SK-N-SH (cell line): ENCODE results near the gene ZMIZ1. TPM values are rescaled to one million over a fixed set of nuclear protein-coding genes. Genes with fewer than 3 reads are reported as not detected.

Experiments
- CTCF ChIA-PET: fragments of 300-600, 350-600 bp; formaldehyde crosslinking; extraction: SDS; loops from one replicate; lab custom pipeline; 2021; lab: Yijun Ruan, JAX
- POLR2A ChIA-PET: fragments of 350-600 bp; sonication (Branson Sonifier 250); formaldehyde crosslinking; extraction: SDS; loops from one replicate; lab custom pipeline; 2020; ENCODE audit warnings: antibody characterized with exemption, inconsistent platforms; lab: Yijun Ruan, JAX
- DNase-seq: peaks from one replicate; pipeline ENCODE4 v3.0.0; 2012
- H2AFZ ChIP-seq: fragments of 200-600 bp; sonication (generic); 2 replicates; pipeline ENCODE4 v1.8.1; 2016; ENCODE audit warnings: antibody characterized with exemption, mild to moderate bottlenecking, low read depth
- H3F3A ChIP-seq: fragments of 200-600 bp; sonication (generic); replicated peaks from 2 replicates; pipeline ENCODE3; 2016; ENCODE audit warnings: antibody characterized with exemption, mild to moderate bottlenecking; ENCODE audit not compliant: insufficient read depth
- H3K27ac ChIP-seq, 2 experiments: fragments of 200-500 bp in 1 of 2; fragments of 200-600 bp in 1 of 2; sonication (Bioruptor generic) in 1 of 2; sonication (generic), shearing (Covaris generic) in 1 of 2; 2 replicates each; pipeline versions ENCODE4 v1.5.1 to v1.6.1; 2014 to 2016; ENCODE audit warnings: low read depth in 2 of 2, inconsistent platforms in 1 of 2, low read length in 1 of 2, mild to moderate bottlenecking in 1 of 2, mixed read lengths in 1 of 2
- H3K27me3 ChIP-seq: fragments of 200-600 bp; sonication (generic), shearing (Covaris generic); 2 replicates; pipeline ENCODE4 v1.6.1; 2016; ENCODE audit warnings: mixed run types; ENCODE audit not compliant: insufficient read depth
- H3K36me3 ChIP-seq, 2 experiments: fragments of 200-500 bp in 1 of 2; fragments of 200-600 bp in 1 of 2; sonication (Bioruptor generic) in 1 of 2; sonication (generic) in 1 of 2; replicated peaks in 1 of 2; 2 replicates each; pipeline versions ENCODE3 to v1.5.1; 2014 to 2016; ENCODE audit warnings: low read length in 1 of 2, mild to moderate bottlenecking in 1 of 2; ENCODE audit not compliant: insufficient read depth in 2 of 2, control insufficient read depth in 1 of 2
- H3K4me1 ChIP-seq, 2 experiments: fragments of 200-500 bp in 1 of 2; fragments of 200-600 bp in 1 of 2; sonication (Bioruptor generic) in 1 of 2; sonication (generic), shearing (Covaris generic) in 1 of 2; 2 replicates each; pipeline versions ENCODE4 v1.5.1 to v1.6.1; 2014 to 2016; ENCODE audit warnings: low read depth in 1 of 2, low read length in 1 of 2, mixed run types in 1 of 2; ENCODE audit not compliant: insufficient read depth in 2 of 2, control insufficient read depth in 1 of 2
- H3K4me2 ChIP-seq: fragments of 200-600 bp; sonication (generic), shearing (Covaris generic); 2 replicates; pipeline ENCODE4 v1.6.1; 2017; ENCODE audit warnings: mixed run types
- H3K4me3 ChIP-seq, 2 experiments: fragments of 200-500 bp in 1 of 2; fragments of 200-600 bp in 1 of 2; sonication (Bioruptor generic) in 1 of 2; sonication (generic), shearing (Covaris generic) in 1 of 2; 2 replicates each; pipeline versions ENCODE4 v1.5.1 to v1.8.1; 2014 to 2016; ENCODE audit warnings: low read depth in 2 of 2, inconsistent platforms in 1 of 2, low read length in 1 of 2, mild to moderate bottlenecking in 1 of 2, mixed read lengths in 1 of 2, moderate library complexity in 1 of 2
- H3K79me2 ChIP-seq: fragments of 200-600 bp; sonication (generic); 2 replicates; pipeline ENCODE4 v1.8.1; 2017; ENCODE audit warnings: mild to moderate bottlenecking; ENCODE audit not compliant: insufficient read depth
- H3K9ac ChIP-seq: fragments of 200-600 bp; sonication (generic); 2 replicates; pipeline ENCODE4 v1.6.1; 2017; ENCODE audit warnings: mixed run types
- H3K9me2 ChIP-seq: fragments of 200-600 bp; sonication (generic); 2 replicates; pipeline ENCODE4 v1.6.1; 2017; ENCODE audit warnings: mixed run types
- H3K9me3 ChIP-seq: fragments of 200-600 bp; sonication (generic); 2 replicates; pipeline ENCODE4 v1.6.1; 2017; ENCODE audit warnings: mixed run types, mild to moderate bottlenecking, moderate library complexity
- H4K20me1 ChIP-seq: fragments of 200-600 bp; sonication (generic); 2 replicates; pipeline ENCODE4 v1.6.1; 2017; ENCODE audit warnings: mild to moderate bottlenecking, mixed run types; ENCODE audit not compliant: insufficient read depth
- ELF1 ChIP-seq: IDR thresholded peaks from 2 replicates; pipeline ENCODE4 v1.4.0; 2012
- EP300 ChIP-seq, 2 experiments: IDR thresholded peaks; 2 replicates each; pipeline versions ENCODE4 v1.4.0 to v1.6.1; 2012; ENCODE audit warnings: borderline replicate concordance in 1 of 2, low read depth in 1 of 2, low read length in 1 of 2
- FOXJ3 ChIP-seq: sonication (generic); formaldehyde crosslinking; IDR thresholded peaks from 2 replicates; pipeline ENCODE4 v1.5.1; 2020; ENCODE audit warnings: mild to moderate bottlenecking, missing genetic modification reagents
- FOXM1 ChIP-seq: IDR thresholded peaks from 2 replicates; pipeline ENCODE4 v1.4.0; 2012; ENCODE audit warnings: low read depth, mild to moderate bottlenecking
- GABPA ChIP-seq: IDR thresholded peaks from 2 replicates; pipeline ENCODE4 v1.4.0; 2012; ENCODE audit warnings: low read depth, mild to moderate bottlenecking
- GATA2 ChIP-seq: sonication (generic); formaldehyde crosslinking; IDR thresholded peaks from 2 replicates; pipeline ENCODE4 v1.5.0; 2020; ENCODE audit warnings: mild to moderate bottlenecking, missing genetic modification reagents
- IRF3 ChIP-seq: fragments of 150-350 bp; IDR thresholded peaks from 2 replicates; pipeline ENCODE4 v1.6.1; 2016; ENCODE audit warnings: mild to moderate bottlenecking, low read depth, low read length
- MEF2A ChIP-seq: IDR thresholded peaks from 2 replicates; pipeline ENCODE4 v1.4.0; 2012; ENCODE audit warnings: low read depth, borderline replicate concordance
- MXI1 ChIP-seq: IDR thresholded peaks from 2 replicates; pipeline ENCODE4 v1.6.1; 2012; ENCODE audit warnings: mild to moderate bottlenecking, low read depth, low read length, improper control_type of control experiment
- RAD21 ChIP-seq: IDR thresholded peaks from 2 replicates; pipeline ENCODE4 v1.6.1; 2012; ENCODE audit warnings: mild to moderate bottlenecking, low read length
- RCOR1 ChIP-seq: fragments of 150-350 bp; IDR thresholded peaks from 2 replicates; pipeline ENCODE4 v1.6.1; 2017; ENCODE audit warnings: antibody characterized with exemption, low read length
- RFX5 ChIP-seq: IDR thresholded peaks from 2 replicates; pipeline ENCODE4 v1.6.1; 2012; ENCODE audit warnings: mild to moderate bottlenecking, improper control_type of control experiment, low read length
- SMC3 ChIP-seq: IDR thresholded peaks from 2 replicates; pipeline ENCODE4 v1.6.1; 2012; ENCODE audit warnings: low read depth, low read length, improper control_type of control experiment
- TAF1 ChIP-seq: IDR thresholded peaks from 2 replicates; pipeline ENCODE4 v1.6.1; 2012; ENCODE audit warnings: low read depth, mild to moderate bottlenecking, low read length, moderate library complexity, borderline replicate concordance
- USF1 ChIP-seq: IDR thresholded peaks from 2 replicates; pipeline ENCODE4 v1.4.0; 2012; ENCODE audit warnings: low read depth, borderline replicate concordance
- USF2 ChIP-seq: fragments of 150-350 bp; IDR thresholded peaks from 2 replicates; pipeline ENCODE4 v1.6.1; 2017; ENCODE audit warnings: antibody characterized with exemption, low read length, low read depth, borderline replicate concordance
- YY1 ChIP-seq: IDR thresholded peaks from 2 replicates; pipeline ENCODE4 v1.4.0; 2012; ENCODE audit warnings: low read depth, mild to moderate bottlenecking
- ZBTB33 ChIP-seq: IDR thresholded peaks from 2 replicates; pipeline ENCODE4 v1.4.0; 2012; ENCODE audit warnings: low read depth, borderline replicate concordance
- WGBS: methylation state at CpG from one replicate; pipeline ENCODE4 v1.1.6; 2017; ENCODE audit warnings: low lambda C conversion rate; 5-methylcytosine and 5-hydroxymethylcytosine counted together
- polyA plus RNA-seq, 3 experiments: library from polyadenylated mRNA; depleted of rRNA; stranded (reverse); fragments of >200 nt; gene quantifications; 2 replicates each; pipeline ENCODE4 v1.2.3, GENCODE V29; 2012

The ZMIZ1 gene
- polyA plus RNA-seq, 1 of the 3 experiments (the other 2 are of a cell fraction): 23.5 TPM

GRCh38 chr10:79144351-79145173, 75.8 kb downstream of the ZMIZ1 start:
- WGBS: 78% methylated on average over 12 of the region's 12 CpGs
- Histone ChIP-seq H2AFZ (no peak overlapping the region), H3K27me3 (no peaks in the 10 kb centered on the region), H3K36me3 (peaks cover 7 to 25% of the 10 kb centered on the region in 2 experiments), H3K79me2 (peaks cover 78% of the 10 kb centered on the region), H3F3A (peaks cover 21% of the 10 kb centered on the region), H3K4me2 (peak overlapping the region; percentile 31; the same call in 1 of the 2 replicates), H3K9me3 (no peaks in the 10 kb centered on the region), H3K9me2 (no peaks in the 10 kb centered on the region), H3K4me3 (no peak overlapping the region), H4K20me1 (peaks cover 10% of the 10 kb centered on the region), H3K4me1 (peaks cover 34 to 71% of the 10 kb centered on the region in 2 experiments; a peak in 3 of 4 replicates), H3K9ac (no peak overlapping the region), H3K27ac (peak overlapping the region; percentile 23 to 47; a peak in 3 of 4 replicates)
- ChIA-PET CTCF (interaction anchor here (1.1 to 2.5 kb wide), 4 partner anchors 12 to 51 kb away, joined by 3 to 22 read pairs (median 6); no protein-coding TSS in a partner anchor), POLR2A (no interaction called here)
- DNase-seq: no peak
- TF ChIP-seq YY1 (no peak), IRF3 (no peak), MEF2A (no peak), RFX5 (no peak), RAD21 (no peak)

GRCh38 chr10:79145174-79145483, 76.4 kb downstream of the ZMIZ1 start:
- no peak for DNase-seq
- peaks cover 76% of the 10 kb centered on the region for H3K79me2 ChIP-seq
- no peak for TF ChIP-seq FOXM1
- no peak for TF ChIP-seq TAF1
- no peak for TF ChIP-seq MEF2A
- no peak for TF ChIP-seq IRF3
- TF ChIP-seq RCOR1: no peak
- TF ChIP-seq GABPA: no peak
- no peak for TF ChIP-seq GATA2
- TF ChIP-seq USF2: no peak
- TF ChIP-seq EP300 (IDR thresholded peaks at IDR 0.05; ENCODE audit: borderline replicate concordance in 1 of 2, low read depth in 1 of 2, low read length in 1 of 2): no peak
- no peak for TF ChIP-seq USF1
- no peak for TF ChIP-seq SMC3
- TF ChIP-seq ELF1: no peak
- TF ChIP-seq MXI1: no peak
- no peak for TF ChIP-seq ZBTB33
- TF ChIP-seq FOXJ3 (CRISPR knock-in tag): no peak
- TF ChIP-seq RFX5: no peak
- H3K9me3 ChIP-seq: no peaks in the 10 kb centered on the region
- no peaks in the 10 kb centered on the region for H3K27me3 ChIP-seq
- H3K36me3 ChIP-seq: peaks cover 2 to 25% of the 10 kb centered on the region in 2 experiments
- H2AFZ ChIP-seq: no peak overlapping the region
- H3K4me3 ChIP-seq: no peak overlapping the region
- CTCF ChIA-PET: no interaction called here
- H3K4me2 ChIP-seq: 0 out of 2 replicates have a peak overlapping the region, but pooled peaks have one; percentile 31
- H3K4me1 ChIP-seq: peaks cover 40 to 76% of the 10 kb centered on the region in 2 experiments; a peak in 3 of 4 replicates
- peaks cover 27% of the 10 kb centered on the region for H3F3A ChIP-seq
- H3K27ac ChIP-seq: peak overlapping the region; percentile 3 to 47; a peak in 2 of 4 replicates
- H3K9me2 ChIP-seq: no peaks in the 10 kb centered on the region
- POLR2A ChIA-PET: no interaction called here
- H4K20me1 ChIP-seq: peaks cover 10% of the 10 kb centered on the region
- H3K9ac ChIP-seq: no peak overlapping the region
- WGBS: 86% methylated on average over 5 of the region's 5 CpGs
